OCI-LY1 (cell line): ENCODE measurements around the gene NUS1.
"Not testable (repeated sequence)": the region's sequence is repeated elsewhere in the genome, so short reads cannot be mapped to it uniquely, and the experiment has no call there.

Experiments
- EZH2 ChIP-seq: fragments of 200-600 bp; sonication (generic), shearing (Covaris generic); IDR thresholded peaks from 2 replicates; pipeline ENCODE4 v1.8.0; 2017; ENCODE audit warnings: borderline replicate concordance, mixed run types, mild to moderate bottlenecking, antibody characterized with exemption, low read length, moderate library complexity, mixed read lengths
- TF ChIP-seq, protein P1 (sequence below): fragments of 200-600 bp; sonication (generic), shearing (Covaris generic); IDR thresholded peaks from 2 replicates; pipeline ENCODE4 v1.5.1; 2017; ENCODE audit warnings: mild to moderate bottlenecking, antibody characterized with exemption, low read length, moderate library complexity, mixed read lengths

DNA sequence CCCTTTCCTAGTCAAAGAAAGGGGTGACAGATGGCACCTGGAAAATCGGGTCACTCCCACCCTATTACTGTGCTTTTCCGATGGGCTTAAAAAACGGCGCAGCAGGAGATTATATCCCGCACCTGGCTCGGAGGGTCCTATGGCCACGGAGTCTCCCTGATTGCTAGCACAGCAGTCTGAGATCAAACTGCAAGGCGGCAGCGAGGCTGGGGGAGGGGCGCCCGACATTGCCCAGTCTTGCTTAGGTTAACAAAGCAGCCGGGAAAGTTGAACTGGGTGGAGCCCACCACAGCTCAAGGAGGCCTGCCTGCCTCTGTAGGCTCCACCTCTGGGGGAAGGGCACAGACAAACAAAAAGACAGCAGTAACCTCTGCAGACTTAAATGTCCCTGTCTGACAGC is 46.3 kb downstream of the NUS1 start:
- TF ChIP-seq, protein P1, sequence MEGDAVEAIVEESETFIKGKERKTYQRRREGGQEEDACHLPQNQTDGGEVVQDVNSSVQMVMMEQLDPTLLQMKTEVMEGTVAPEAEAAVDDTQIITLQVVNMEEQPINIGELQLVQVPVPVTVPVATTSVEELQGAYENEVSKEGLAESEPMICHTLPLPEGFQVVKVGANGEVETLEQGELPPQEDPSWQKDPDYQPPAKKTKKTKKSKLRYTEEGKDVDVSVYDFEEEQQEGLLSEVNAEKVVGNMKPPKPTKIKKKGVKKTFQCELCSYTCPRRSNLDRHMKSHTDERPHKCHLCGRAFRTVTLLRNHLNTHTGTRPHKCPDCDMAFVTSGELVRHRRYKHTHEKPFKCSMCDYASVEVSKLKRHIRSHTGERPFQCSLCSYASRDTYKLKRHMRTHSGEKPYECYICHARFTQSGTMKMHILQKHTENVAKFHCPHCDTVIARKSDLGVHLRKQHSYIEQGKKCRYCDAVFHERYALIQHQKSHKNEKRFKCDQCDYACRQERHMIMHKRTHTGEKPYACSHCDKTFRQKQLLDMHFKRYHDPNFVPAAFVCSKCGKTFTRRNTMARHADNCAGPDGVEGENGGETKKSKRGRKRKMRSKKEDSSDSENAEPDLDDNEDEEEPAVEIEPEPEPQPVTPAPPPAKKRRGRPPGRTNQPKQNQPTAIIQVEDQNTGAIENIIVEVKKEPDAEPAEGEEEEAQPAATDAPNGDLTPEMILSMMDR, result not testable (repeated sequence)
- not testable (repeated sequence) for TF ChIP-seq EZH2
